Epithelial cell of proximal tubule (primary cell): ENCODE results near the gene LAPTM5. TPM values are rescaled to one million over a fixed set of nuclear protein-coding genes. Genes with fewer than 3 reads are reported as not detected.
A peak's percentile ranks its signal among the peaks of the same experiment; 100 is the strongest.

Source experiments
- DNase-seq: peaks from one replicate; pipeline ENCODE4 v3.0.0-alpha.2; 2011; ENCODE audit warnings: low read depth
- H3K4me3 ChIP-seq: 2 replicates; pipeline ENCODE4 v1.5.1; 2011; ENCODE audit warnings: low read depth, mild to moderate bottlenecking, low read length
- CTCF ChIP-seq: conservative IDR thresholded peaks from 2 replicates; pipeline ENCODE4 v1.5.1; 2012; ENCODE audit warnings: low read depth, mild to moderate bottlenecking, low read length
- total RNA-seq: library from RNA; depleted of rRNA; stranded (reverse); fragments of >200 nt; gene quantifications from 2 replicates; pipeline ENCODE4 v1.2.3, GENCODE V29; 2015

Gene LAPTM5
- total RNA-seq, 1 donor from 2014 or later, result 2.4 TPM

- no peak for TF ChIP-seq CTCF
- H3K4me3 ChIP-seq, result no peak overlapping the region
- no peak for DNase-seq
Observed at GRCh38 chr1:30749691-30750583, 7.6 kb downstream of the LAPTM5 start.

DNA sequence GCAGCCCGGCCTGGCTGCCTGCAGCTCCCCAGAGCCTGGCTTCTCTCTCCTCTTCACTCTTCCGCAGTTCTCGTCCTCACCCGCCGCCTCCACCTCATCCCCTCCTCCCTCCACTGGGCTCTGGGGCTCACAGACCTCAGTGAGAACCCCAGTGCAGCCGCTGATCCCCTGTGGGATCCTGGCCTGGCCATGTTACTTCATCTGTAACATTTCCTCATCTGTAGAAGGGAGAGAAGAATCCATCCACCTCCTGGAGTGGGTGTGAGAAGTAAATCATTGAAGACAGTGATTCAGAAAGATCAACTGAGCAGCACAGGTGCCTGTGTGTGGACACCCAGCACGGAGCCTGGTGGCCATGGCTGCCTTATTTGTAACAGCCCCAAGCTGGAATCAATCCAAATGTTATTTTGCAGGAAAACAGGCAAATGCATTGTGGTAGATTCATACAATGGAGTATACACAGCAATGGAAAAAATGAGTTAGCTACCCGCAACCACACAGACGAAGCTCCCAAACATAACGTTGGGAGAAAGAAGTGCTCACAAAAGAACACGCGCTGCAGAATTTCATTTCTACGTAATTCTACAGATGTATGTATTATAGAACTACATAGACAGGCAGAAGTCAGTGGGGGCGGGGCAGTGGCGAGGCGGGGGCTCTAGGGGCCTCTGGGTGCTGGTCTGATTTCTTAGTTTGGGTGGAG lies 8.7 kb downstream of the LAPTM5 start:
- TF ChIP-seq CTCF, result no peak
- no peak overlapping the region for H3K4me3 ChIP-seq
- peak; percentile 49 for DNase-seq

DNA sequence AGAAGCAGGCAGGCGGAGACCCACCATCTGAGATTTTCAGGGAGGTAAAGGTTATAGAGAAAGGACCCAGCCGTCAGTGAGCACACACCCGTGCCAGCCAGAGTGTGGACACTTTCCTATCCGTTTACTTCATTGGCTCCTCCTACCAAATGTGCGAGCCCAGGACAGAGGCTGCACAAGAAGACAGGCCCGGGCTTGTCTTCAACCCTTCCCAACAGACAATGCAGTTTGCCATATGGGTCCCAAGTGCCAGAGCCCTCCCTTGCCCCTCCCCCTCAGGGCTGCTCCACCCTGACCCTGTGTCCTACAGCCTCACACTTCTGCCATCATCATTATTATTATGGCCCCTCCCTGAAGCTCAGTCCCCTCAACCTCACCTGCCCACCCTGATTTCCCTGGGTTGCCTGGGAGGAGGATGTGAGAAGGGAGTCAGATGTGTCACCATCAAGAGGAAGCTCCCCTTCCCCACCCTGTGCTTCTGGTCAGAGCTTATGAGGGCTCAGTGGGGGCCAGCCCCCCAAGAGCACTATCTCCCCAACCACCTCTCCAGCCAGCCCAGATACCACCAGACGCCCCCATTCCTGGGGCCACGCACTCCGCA lies 9.4 kb downstream of the LAPTM5 start:
- DNase-seq, result no peak
- TF ChIP-seq CTCF, result no peak
- H3K4me3 ChIP-seq, result no peak overlapping the region

DNA sequence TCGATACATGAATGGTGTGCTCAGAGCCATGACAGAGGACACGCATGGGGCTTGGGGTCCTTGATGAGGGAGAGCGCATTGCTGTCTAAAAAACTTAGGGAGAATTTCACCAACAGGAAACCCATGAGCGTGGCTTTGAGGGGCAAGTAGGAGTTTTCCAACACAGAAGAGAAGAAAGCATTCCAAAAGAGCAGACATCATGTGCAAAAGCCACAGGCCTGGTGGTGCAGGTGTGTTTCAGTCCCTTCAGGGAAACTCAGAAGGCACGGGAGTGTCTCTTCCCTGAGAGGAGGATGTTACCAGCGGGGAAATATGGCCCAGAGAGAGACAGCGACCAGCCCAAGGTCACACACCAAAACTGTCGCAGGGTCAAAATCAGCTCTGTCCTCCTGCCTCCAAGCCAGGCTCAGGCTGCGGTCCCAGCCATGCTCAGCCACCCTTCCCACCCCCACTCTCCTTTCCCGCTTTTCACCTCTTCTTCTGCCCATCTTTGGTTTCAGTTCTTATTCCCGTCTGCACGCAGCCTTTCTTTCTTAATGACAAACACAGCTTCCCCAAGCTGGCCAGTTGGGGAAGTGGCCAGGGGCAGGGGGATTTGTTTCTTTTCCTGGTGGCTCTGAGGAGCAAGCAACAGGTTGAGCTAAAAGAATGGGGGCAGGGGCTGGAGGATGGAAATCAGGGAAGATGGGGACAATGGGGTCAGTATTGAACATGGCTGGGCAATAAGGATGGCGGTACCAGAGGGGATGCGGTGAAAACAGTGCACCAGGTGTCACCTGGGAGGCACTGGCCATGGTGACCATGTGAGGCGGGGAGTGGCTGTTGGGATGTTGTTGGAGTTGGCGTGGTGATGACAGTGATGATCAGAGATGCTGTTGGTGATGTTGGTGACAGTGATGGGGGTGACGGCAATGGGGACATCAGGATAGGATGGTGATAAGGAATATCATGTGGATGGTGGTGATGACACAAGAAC lies 10.3 kb downstream of the LAPTM5 start:
- H3K4me3 ChIP-seq, result no peak overlapping the region
- DNase-seq, result no peak
- no peak for TF ChIP-seq CTCF

GRCh38 chr1:30746212-30747032 lies 11.2 kb downstream of the LAPTM5 start:
- DNase-seq, result no peak
- H3K4me3 ChIP-seq, result no peak overlapping the region
- TF ChIP-seq CTCF, result no peak
